ENCODE measurements around the gene PTX4.

The PTX4 gene

DNA sequence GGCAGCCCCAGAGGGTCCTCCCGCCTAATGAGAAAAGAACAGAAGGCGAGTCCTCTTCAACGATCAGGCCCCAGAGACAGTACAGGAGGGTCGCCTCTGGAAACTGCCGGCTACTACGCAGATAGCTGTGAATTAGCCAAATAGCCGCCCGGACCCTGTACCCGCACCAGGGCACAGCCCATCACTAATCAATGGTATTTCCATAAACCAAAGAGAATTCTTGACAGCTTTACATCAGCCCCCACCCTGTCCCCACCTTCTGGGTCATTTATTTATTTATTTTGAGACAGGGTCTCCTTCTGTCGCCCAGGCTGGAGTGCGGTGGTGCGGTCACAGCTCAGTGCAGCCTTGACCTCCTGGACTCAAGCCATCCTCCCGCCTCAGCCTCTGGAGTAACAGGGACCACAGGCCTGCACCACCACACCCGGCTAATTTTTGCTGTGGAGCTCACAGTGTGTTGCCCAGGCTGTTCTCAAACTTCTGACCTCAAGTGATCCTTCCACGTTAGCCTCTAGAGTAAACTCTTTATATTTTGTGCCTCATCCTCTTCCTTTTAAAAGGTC, 13.1 kb downstream of the PTX4 start:
- peak overlapping the region; percentile 50 for H3K4me3 ChIP-seq (ENCODE audit: low read depth, low read length)
- no peak for DNase-seq (ENCODE audit: low read depth)
- no peak for TF ChIP-seq POLR2A (IDR thresholded peaks at IDR 0.05; ENCODE audit: extremely low read depth, insufficient read length)

DNA sequence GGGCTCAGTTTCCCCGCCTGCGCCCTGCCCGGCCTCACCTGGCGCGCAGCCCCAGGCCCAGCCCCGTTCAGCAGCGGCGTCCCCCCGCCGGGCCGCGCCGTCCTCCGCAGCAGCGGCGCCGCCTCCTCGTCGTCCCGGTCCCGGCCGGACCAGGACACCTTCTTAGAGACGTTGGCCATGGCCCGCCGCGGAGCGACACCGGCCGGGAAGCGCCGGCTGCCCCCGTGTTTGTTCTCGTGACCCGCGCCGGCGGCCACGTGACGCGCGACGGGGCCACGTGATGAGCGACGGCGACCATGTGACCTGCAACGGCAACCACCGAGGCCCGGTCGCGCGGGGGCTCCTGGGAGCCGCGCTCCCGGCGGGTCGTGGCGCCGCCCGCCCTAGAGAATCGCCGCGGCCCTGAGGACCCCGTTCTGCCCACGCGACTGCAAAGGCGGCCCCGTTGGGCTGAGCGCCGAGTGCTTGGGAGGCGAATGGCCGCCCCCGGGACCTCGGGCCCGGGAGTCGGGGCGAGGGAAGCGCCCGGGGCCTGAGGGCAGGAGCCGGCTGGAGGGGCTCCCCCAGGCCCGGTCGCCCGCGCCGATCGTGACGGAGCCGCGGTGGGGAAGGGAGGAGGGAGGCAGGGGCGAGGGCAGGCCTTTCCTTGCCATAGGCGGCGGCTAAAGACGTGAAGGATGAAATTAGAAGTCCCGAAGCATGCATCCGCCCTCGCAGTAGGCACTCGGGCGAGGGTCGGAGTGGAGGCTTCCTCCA, 13.8 kb downstream of the PTX4 start, which contains the start of gene CLCN7:
Gene CLCN7 (minus strand): TSS at position 233 of the 756 bp plus-strand sequence. CDS start 54 bp downstream, at position 179.
- H3K4me3 ChIP-seq (ENCODE audit: low read depth, low read length), result peak within 1 kb of the TSS; percentile 97
- DNase-seq (ENCODE audit: low read depth), result peak; percentile 90
- TF ChIP-seq, protein P1, sequence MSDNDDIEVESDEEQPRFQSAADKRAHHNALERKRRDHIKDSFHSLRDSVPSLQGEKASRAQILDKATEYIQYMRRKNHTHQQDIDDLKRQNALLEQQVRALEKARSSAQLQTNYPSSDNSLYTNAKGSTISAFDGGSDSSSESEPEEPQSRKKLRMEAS (IDR thresholded peaks at IDR 0.05; ENCODE audit: low read depth, low read length), result peak; percentile 99
- TF ChIP-seq MYC (IDR thresholded peaks at IDR 0.05; ENCODE audit: low read depth, low read length), result peak; percentile 91
- peak; percentile 70 for TF ChIP-seq POLR2A (IDR thresholded peaks at IDR 0.05; ENCODE audit: extremely low read depth, insufficient read length)
- TF ChIP-seq, protein P2, sequence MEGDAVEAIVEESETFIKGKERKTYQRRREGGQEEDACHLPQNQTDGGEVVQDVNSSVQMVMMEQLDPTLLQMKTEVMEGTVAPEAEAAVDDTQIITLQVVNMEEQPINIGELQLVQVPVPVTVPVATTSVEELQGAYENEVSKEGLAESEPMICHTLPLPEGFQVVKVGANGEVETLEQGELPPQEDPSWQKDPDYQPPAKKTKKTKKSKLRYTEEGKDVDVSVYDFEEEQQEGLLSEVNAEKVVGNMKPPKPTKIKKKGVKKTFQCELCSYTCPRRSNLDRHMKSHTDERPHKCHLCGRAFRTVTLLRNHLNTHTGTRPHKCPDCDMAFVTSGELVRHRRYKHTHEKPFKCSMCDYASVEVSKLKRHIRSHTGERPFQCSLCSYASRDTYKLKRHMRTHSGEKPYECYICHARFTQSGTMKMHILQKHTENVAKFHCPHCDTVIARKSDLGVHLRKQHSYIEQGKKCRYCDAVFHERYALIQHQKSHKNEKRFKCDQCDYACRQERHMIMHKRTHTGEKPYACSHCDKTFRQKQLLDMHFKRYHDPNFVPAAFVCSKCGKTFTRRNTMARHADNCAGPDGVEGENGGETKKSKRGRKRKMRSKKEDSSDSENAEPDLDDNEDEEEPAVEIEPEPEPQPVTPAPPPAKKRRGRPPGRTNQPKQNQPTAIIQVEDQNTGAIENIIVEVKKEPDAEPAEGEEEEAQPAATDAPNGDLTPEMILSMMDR (IDR thresholded peaks at IDR 0.05; ENCODE audit: low read depth, low read length), result no peak

DNA sequence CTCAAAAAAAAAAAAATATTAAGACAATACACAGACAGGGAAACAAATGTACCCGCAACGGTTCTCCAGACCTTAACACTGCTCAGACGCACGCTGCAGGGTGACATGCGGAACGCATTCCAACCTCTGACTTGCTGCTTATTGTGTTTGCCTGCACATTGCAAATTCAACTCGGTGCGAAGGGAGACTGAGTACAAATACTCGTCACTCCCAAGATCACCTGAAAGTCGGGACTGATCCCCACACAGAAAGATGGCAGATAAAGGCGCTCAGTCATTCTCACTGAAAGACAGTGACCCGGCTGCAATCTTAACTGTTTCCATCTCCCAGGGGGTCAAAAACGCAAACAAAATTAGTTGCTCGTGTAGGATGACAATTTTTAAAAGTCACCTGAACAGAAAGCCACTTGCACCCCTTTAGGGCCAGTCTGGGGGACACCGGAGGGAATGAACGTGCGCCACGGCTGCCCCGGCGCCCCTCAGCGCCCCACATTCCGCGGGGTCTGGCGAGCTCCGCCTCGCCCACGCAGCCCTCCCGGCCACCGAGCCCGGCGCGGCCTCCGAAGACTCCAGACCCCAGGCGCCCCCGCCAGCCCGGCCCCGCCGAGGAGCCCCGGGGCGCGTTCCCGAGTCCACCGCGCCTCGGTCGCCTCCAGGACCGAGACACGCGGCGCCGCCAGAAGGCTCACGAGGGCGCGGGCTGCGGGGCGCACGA, 14.5 kb downstream of the PTX4 start:
- TF ChIP-seq POLR2A (IDR thresholded peaks at IDR 0.05; ENCODE audit: extremely low read depth, insufficient read length), result no peak
- TF ChIP-seq, protein P1 (IDR thresholded peaks at IDR 0.05; ENCODE audit: low read depth, low read length), result no peak; the same call in 1 of the 2 replicates
- TF ChIP-seq, protein P2 (IDR thresholded peaks at IDR 0.05; ENCODE audit: low read depth, low read length), result no peak
- no peak for TF ChIP-seq MYC (IDR thresholded peaks at IDR 0.05; ENCODE audit: low read depth, low read length)
- H3K4me3 ChIP-seq (ENCODE audit: low read depth, low read length), result peak overlapping the region; percentile 97
- DNase-seq (ENCODE audit: low read depth), result peak; percentile 39

DNA sequence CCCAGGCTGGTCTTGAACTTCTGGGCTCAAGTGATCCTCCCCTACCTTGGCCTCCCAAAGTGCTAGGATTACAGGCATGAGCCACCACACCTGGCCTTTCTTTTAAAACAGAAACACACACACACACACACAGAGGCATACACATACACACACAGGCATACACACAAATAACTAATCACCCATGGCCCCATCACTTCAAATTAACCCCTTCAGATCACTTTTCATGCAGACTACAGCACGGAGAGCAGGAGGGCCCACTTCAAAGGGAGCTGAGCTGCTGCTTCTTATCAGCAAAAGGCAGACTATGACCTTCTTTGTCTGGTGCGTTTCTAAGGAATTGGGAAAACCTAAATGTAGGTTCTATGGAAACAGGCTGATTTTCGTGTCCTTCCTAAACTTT, 15.8 kb downstream of the PTX4 start:
- TF ChIP-seq, protein P1 (IDR thresholded peaks at IDR 0.05; ENCODE audit: low read depth, low read length), result no peak
- TF ChIP-seq, protein P2 (IDR thresholded peaks at IDR 0.05; ENCODE audit: low read depth, low read length), result no peak
- TF ChIP-seq POLR2A (IDR thresholded peaks at IDR 0.05; ENCODE audit: extremely low read depth, insufficient read length) (no peak), MYC (IDR thresholded peaks at IDR 0.05; ENCODE audit: low read depth, low read length) (no peak)
- peak; percentile 28 for DNase-seq (ENCODE audit: low read depth)
- peak overlapping the region; percentile 81 for H3K4me3 ChIP-seq (ENCODE audit: low read depth, low read length)

DNA sequence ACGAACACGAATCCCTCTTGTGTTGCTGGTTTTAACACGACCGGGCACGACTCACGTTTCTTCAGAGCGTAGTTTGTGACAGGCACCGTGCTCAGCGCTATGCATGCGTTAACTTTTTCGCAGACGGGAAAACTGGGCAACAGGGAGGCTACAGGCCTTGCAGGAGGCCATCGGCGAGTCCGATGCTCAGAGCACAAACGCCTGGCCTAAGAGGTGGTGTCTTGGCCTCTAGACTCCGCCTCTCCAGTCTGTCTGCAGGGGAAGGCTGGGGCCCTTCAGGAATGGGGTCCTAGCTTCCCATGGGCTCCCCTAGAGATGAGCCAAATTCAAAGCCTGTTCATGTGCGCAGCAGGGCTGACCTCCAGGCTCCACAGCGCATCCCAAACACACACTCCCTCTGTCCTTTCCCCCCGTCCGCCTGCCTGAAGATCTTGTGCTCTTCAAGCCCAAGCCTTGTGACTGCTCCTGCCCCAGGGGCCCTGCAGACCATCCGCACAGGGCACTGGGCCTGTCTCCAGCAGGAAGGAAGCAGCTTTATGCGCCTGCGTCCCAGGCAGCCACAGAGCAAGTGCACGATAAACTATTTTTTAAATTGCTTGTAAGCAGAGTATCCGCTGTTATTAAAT, 17.1 kb downstream of the PTX4 start:
- H3K4me3 ChIP-seq (ENCODE audit: low read depth, low read length), result peak overlapping the region; percentile 81
- TF ChIP-seq MYC (IDR thresholded peaks at IDR 0.05; ENCODE audit: low read depth, low read length) (peak; percentile 30; the same call in 1 of the 2 replicates), POLR2A (IDR thresholded peaks at IDR 0.05; ENCODE audit: extremely low read depth, insufficient read length) (peak; percentile 43)
- TF ChIP-seq, protein P1 (IDR thresholded peaks at IDR 0.05; ENCODE audit: low read depth, low read length), result no peak
- TF ChIP-seq, protein P2 (IDR thresholded peaks at IDR 0.05; ENCODE audit: low read depth, low read length), result no peak
- peak; percentile 74 for DNase-seq (ENCODE audit: low read depth)
